Thyroid gland (tissue), 4 donors: ENCODE measurements around the gene WDR44.
"Not testable (repeated sequence)": the region's sequence is repeated elsewhere in the genome, so short reads cannot be mapped to it uniquely, and the experiment has no call there.

ENCODE experiments used
- POLR2A ChIP-seq, 2 donors: fragments of 450-650 bp; IDR thresholded peaks; one replicate each; pipeline ENCODE4 v1.6.1; 2017; ENCODE audit warnings: antibody characterized with exemption in 2 of 2, mild to moderate bottlenecking in 2 of 2, moderate library complexity in 1 of 2
- TF ChIP-seq, protein P1 (sequence below), 6 experiments: fragments of 200-600 bp in 3 of 6; fragments of 450-650 bp in 3 of 6; sonication (generic) in 3 of 6; IDR thresholded peaks; one replicate each; pipeline ENCODE4 v1.5.1; 2016 to 2019; ENCODE audit warnings: antibody characterized with exemption in 6 of 6, mild to moderate bottlenecking in 2 of 6, inconsistent platforms in 1 of 6, moderate library complexity in 1 of 6

DNA sequence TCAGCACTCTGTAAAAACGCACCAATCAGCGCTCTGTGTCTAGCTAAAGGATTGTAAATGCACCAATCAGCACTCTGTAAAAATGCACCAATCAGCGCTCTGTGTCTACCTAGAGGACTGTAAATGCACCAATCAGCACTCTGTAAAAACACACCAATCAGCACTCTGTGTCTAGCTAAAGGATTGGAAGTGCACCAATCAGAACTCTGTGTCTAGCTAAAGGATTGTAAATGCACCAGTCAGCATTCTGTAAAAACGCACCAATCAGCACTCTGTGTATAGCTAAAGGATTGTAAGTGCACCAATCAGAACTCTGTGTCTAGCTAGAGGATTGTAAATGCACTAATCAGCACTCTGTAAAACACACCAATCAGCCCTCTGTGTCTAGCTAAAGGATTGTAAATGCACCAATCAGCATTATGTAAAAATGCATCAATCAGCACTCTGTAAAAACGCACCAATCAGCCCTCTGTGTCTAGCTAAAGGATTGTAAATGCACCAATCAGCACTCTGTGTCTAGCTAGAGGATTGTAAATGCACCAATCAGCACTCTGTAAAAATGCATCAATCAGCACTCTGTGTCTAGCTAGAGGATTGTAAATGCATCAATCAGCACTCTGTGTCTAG, 124.9 kb downstream of the WDR44 start:
- TF ChIP-seq, protein P1, sequence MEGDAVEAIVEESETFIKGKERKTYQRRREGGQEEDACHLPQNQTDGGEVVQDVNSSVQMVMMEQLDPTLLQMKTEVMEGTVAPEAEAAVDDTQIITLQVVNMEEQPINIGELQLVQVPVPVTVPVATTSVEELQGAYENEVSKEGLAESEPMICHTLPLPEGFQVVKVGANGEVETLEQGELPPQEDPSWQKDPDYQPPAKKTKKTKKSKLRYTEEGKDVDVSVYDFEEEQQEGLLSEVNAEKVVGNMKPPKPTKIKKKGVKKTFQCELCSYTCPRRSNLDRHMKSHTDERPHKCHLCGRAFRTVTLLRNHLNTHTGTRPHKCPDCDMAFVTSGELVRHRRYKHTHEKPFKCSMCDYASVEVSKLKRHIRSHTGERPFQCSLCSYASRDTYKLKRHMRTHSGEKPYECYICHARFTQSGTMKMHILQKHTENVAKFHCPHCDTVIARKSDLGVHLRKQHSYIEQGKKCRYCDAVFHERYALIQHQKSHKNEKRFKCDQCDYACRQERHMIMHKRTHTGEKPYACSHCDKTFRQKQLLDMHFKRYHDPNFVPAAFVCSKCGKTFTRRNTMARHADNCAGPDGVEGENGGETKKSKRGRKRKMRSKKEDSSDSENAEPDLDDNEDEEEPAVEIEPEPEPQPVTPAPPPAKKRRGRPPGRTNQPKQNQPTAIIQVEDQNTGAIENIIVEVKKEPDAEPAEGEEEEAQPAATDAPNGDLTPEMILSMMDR (IDR thresholded peaks at IDR 0.05): not testable (repeated sequence)
- not testable (repeated sequence) for TF ChIP-seq POLR2A (IDR thresholded peaks at IDR 0.05)
